Endothelial cell (in vitro differentiated cells): ENCODE measurements around the gene LYPD1. TPM values are rescaled to one million over a fixed set of nuclear protein-coding genes. Genes with fewer than 3 reads are reported as not detected.
A peak's percentile ranks its signal among the peaks of the same experiment; 100 is the strongest.

Experiments used
- DNase-seq: peaks from one replicate; pipeline ENCODE4 v3.0.0; 2021; ENCODE audit warnings: low spot score
- H3K27ac Mint-ChIP-seq: one replicate; pipeline ENCODE4 v1.8.0; 2021; ENCODE audit warnings: mixed read lengths, inconsistent platforms; ENCODE audit not compliant: unreplicated experiment
- H3K27me3 Mint-ChIP-seq: one replicate; pipeline ENCODE4 v1.8.0; 2021; ENCODE audit warnings: mild to moderate bottlenecking, moderate library complexity, mixed read lengths, inconsistent platforms; ENCODE audit not compliant: unreplicated experiment
- H3K36me3 Mint-ChIP-seq: one replicate; pipeline ENCODE4 v1.8.0; 2021; ENCODE audit warnings: mild to moderate bottlenecking, low read depth, mixed read lengths, inconsistent platforms; ENCODE audit not compliant: unreplicated experiment
- H3K4me1 Mint-ChIP-seq: one replicate; pipeline ENCODE4 v1.8.0; 2021; ENCODE audit warnings: mild to moderate bottlenecking, mixed read lengths, inconsistent platforms; ENCODE audit not compliant: unreplicated experiment
- H3K4me3 Mint-ChIP-seq: one replicate; pipeline ENCODE4 v1.8.0; 2021; ENCODE audit warnings: mild to moderate bottlenecking, mixed read lengths, inconsistent platforms; ENCODE audit not compliant: unreplicated experiment
- H3K9me3 Mint-ChIP-seq: one replicate; pipeline ENCODE4 v1.8.0; 2021; ENCODE audit warnings: mixed read lengths, inconsistent platforms; ENCODE audit not compliant: unreplicated experiment
- CTCF ChIP-seq: fragments of 200-600 bp; sonication (generic); IDR thresholded peaks from one replicate; pipeline ENCODE4 v1.5.0; 2021; ENCODE audit warnings: antibody characterized with exemption; ENCODE audit not compliant: unreplicated experiment
- total RNA-seq: library from RNA; stranded (reverse); fragmentation: NEBNext Ultra II Directional; extraction: Animal tissue kit (Norgen Biotek cat#: 25700); gene quantifications from one replicate; pipeline ENCODE4 v1.2.1, GENCODE V29; 2021; ENCODE audit not compliant: unreplicated experiment

Gene LYPD1
- total RNA-seq, 1 donor from 2014 or later: 0.64 TPM

- no peak for TF ChIP-seq CTCF
- Mint-ChIP-seq H3K27ac (no peak overlapping the region), H3K4me3 (no peak overlapping the region), H3K4me1 (peaks cover 11% of the 10 kb centered on the region), H3K27me3 (no peaks in the 10 kb centered on the region), H3K36me3 (no peaks in the 10 kb centered on the region), H3K9me3 (no peaks in the 10 kb centered on the region)
- DNase-seq: no peak
These were observed 15.7 kb downstream of the LYPD1 start for GRCh38 chr2:132654335-132654734.

- peaks cover 11% of the 10 kb centered on the region for H3K4me1 Mint-ChIP-seq
These were observed 17.5 kb downstream of the LYPD1 start for GRCh38 chr2:132652474-132652873.

GRCh38 chr2:132651115-132652045, 18.6 kb downstream of the LYPD1 start:
- no peaks in the 10 kb centered on the region for H3K27me3 Mint-ChIP-seq
- no peaks in the 10 kb centered on the region for H3K9me3 Mint-ChIP-seq
- DNase-seq: peak; percentile 16
- peak; percentile 56 for TF ChIP-seq CTCF
- peaks cover 11% of the 10 kb centered on the region for H3K4me1 Mint-ChIP-seq
- H3K27ac Mint-ChIP-seq: no peak overlapping the region
- no peak overlapping the region for H3K4me3 Mint-ChIP-seq
- no peaks in the 10 kb centered on the region for H3K36me3 Mint-ChIP-seq

More at GRCh38 chr2:132652474-132652873, 17.5 kb downstream of the LYPD1 start:
- DNase-seq: no peak
- TF ChIP-seq CTCF: no peak
- Mint-ChIP-seq H3K4me3 (no peak overlapping the region), H3K27me3 (no peaks in the 10 kb centered on the region), H3K9me3 (no peaks in the 10 kb centered on the region), H3K36me3 (no peaks in the 10 kb centered on the region), H3K27ac (no peak overlapping the region)

GRCh38 chr2:132646540-132647108, 23.4 kb downstream of the LYPD1 start:
- TF ChIP-seq CTCF: no peak
- Mint-ChIP-seq H3K27me3 (no peaks in the 10 kb centered on the region), H3K4me3 (no peak overlapping the region), H3K27ac (no peak overlapping the region), H3K4me1 (peaks cover 11% of the 10 kb centered on the region), H3K36me3 (no peaks in the 10 kb centered on the region), H3K9me3 (no peaks in the 10 kb centered on the region)
- no peak for DNase-seq
